ENCODE measurements around the gene AZU1. TPM values are rescaled to one million over a fixed set of nuclear protein-coding genes. Genes with fewer than 3 reads are reported as not detected.

AZU1 gene
- total and polyA plus RNA-seq, 8 donors: 0.53 to 1.5 (median 0.77) TPM; not detected in 4

- no peak for TF ChIP-seq CTCF (IDR thresholded peaks at IDR 0.05)
- no peak for TF ChIP-seq EP300 (IDR thresholded peaks at IDR 0.05)
- TF ChIP-seq POLR2AphosphoS5 (IDR thresholded peaks at IDR 0.05): no peak
- TF ChIP-seq POLR2A (IDR thresholded peaks at IDR 0.05): no peak
- intact Hi-C loops (cut with DNase I; ENCODE audit: low total_unique reads): no loop called here
- H3K27ac ChIP-seq: no peak overlapping the region
- peaks cover 14 to 25% (median 22%) of the 10 kb centered on the region in 4 donors for H3K4me1 ChIP-seq
- no peaks in the 10 kb centered on the region for H3K9me3 ChIP-seq
- WGBS, 5 donors: 0 to 8% (median 2%) methylated on average over 5 to 64 of the region's 64 CpGs
- no peaks in the 10 kb centered on the region for H3K36me3 ChIP-seq
- peak overlapping the region; percentile 25 to 48 (median 35) for H3K4me3 ChIP-seq
- no peak for DNase-seq
- H3K27me3 ChIP-seq: peaks cover 13 to 49% (median 31%) of the 10 kb centered on the region in 3 donors
Measured at GRCh38 chr19:821231-821824, 6.3 kb upstream of the AZU1 start.

- Histone ChIP-seq H3K27ac (no peak within 1 kb of the TSS), H3K4me3 (peak within 1 kb of the TSS; percentile 25 to 48 (median 35)), H3K36me3 (no peaks in the 10 kb centered on the region), H3K4me1 (peaks cover 14 to 25% (median 22%) of the 10 kb centered on the region in 4 donors), H3K9me3 (no peaks in the 10 kb centered on the region), H3K27me3 (peaks cover 13 to 56% (median 31%) of the 10 kb centered on the region in 3 donors)
- WGBS, 5 donors: 0 to 4% (median 2%) methylated on average over 1 to 79 of the region's 86 CpGs; no CpG with 5 or more reads in 1 of the 5 donors
- intact Hi-C loops (cut with DNase I; ENCODE audit: low total_unique reads): no loop called here
- DNase-seq: peak in 1 of 2 donors; percentile 62
- TF ChIP-seq POLR2A (IDR thresholded peaks at IDR 0.05): no peak
- TF ChIP-seq CTCF (IDR thresholded peaks at IDR 0.05): no peak
- TF ChIP-seq EP300 (IDR thresholded peaks at IDR 0.05): no peak
- no peak for TF ChIP-seq POLR2AphosphoS5 (IDR thresholded peaks at IDR 0.05)
Measured at GRCh38 chr19:821825-822503, 5.7 kb upstream of the AZU1 start, which contains the start of gene PLPPR3. Gene PLPPR3, minus strand, starts transcription at chr19:821955. Its CDS starts 396 bp downstream, at chr19:821559.

- Histone ChIP-seq H3K4me1 (peaks cover 14 to 37% (median 22%) of the 10 kb centered on the region in 4 donors), H3K36me3 (no peaks in the 10 kb centered on the region), H3K27ac (no peak overlapping the region), H3K4me3 (no peak overlapping the region), H3K27me3 (peaks cover 13 to 71% (median 41%) of the 10 kb centered on the region in 3 donors), H3K9me3 (no peaks in the 10 kb centered on the region)
- intact Hi-C loops (cut with DNase I; ENCODE audit: low total_unique reads): no loop called here
- WGBS, 5 donors: 34 to 53% (median 47%) methylated on average over 10 to 12 of the region's 12 CpGs
- DNase-seq: no peak
- TF ChIP-seq POLR2AphosphoS5 (IDR thresholded peaks at IDR 0.05): no peak
- no peak for TF ChIP-seq POLR2A (IDR thresholded peaks at IDR 0.05)
- no peak for TF ChIP-seq EP300 (IDR thresholded peaks at IDR 0.05)
- no peak for TF ChIP-seq CTCF (IDR thresholded peaks at IDR 0.05)
Measured at GRCh38 chr19:823565-824121, 4.0 kb upstream of the AZU1 start.

GRCh38 chr19:824885-825284 is 2.8 kb upstream of the AZU1 start:
- 75 to 81% (median 76%) methylated on average over 12 to 15 of the region's 15 CpGs for WGBS, 5 donors
- Histone ChIP-seq H3K27ac (no peak overlapping the region), H3K4me1 (peaks cover 14 to 37% (median 22%) of the 10 kb centered on the region in 4 donors), H3K36me3 (no peaks in the 10 kb centered on the region), H3K9me3 (no peaks in the 10 kb centered on the region), H3K4me3 (no peak overlapping the region), H3K27me3 (peaks cover 13 to 82% (median 46%) of the 10 kb centered on the region in 3 donors)
- intact Hi-C loops (cut with DNase I; ENCODE audit: low total_unique reads): no loop called here
- no peak for DNase-seq
- no peak for TF ChIP-seq CTCF (IDR thresholded peaks at IDR 0.05)
- TF ChIP-seq EP300 (IDR thresholded peaks at IDR 0.05): no peak
- no peak for TF ChIP-seq POLR2A (IDR thresholded peaks at IDR 0.05)
- TF ChIP-seq POLR2AphosphoS5 (IDR thresholded peaks at IDR 0.05): no peak

Measured in stomach (tissue), 9 donors.